NCI-H2196 (cell line): ENCODE results near the gene PRKN.
"Not testable (repeated sequence)": the region's sequence is repeated elsewhere in the genome, so short reads cannot be mapped to it uniquely, and the experiment has no call there.

Source experiments
- DNase-seq: peaks from one replicate; lab custom pipeline; 2025; ENCODE audit not compliant: unreplicated experiment; lab: John Stamatoyannopoulos, UW

The PRKN gene

GRCh38 chr6:161349886-161350285 is 1377.7 kb downstream of the PRKN start:
- no peak for DNase-seq

GRCh38 chr6:161348628-161348994 is 1379.0 kb downstream of the PRKN start:
- DNase-seq, result no peak

- no peak for DNase-seq
Measured at GRCh38 chr6:161347988-161348627, 1379.5 kb downstream of the PRKN start.

GRCh38 chr6:161347125-161347524 is 1380.4 kb downstream of the PRKN start:
- DNase-seq, result no peak

- no peak for DNase-seq
Measured at GRCh38 chr6:161346717-161347116, 1380.8 kb downstream of the PRKN start.

- no peak for DNase-seq
Measured at GRCh38 chr6:161344626-161345025, 1382.9 kb downstream of the PRKN start.

GRCh38 chr6:161342039-161342438 is 1385.5 kb downstream of the PRKN start:
- DNase-seq, result no peak

- DNase-seq, result no peak
Measured at GRCh38 chr6:161341638-161342037, 1385.9 kb downstream of the PRKN start.

GRCh38 chr6:161338015-161338414 is 1389.6 kb downstream of the PRKN start:
- DNase-seq, result no peak

- DNase-seq, result no peak
Measured at GRCh38 chr6:161336479-161336878, 1391.1 kb downstream of the PRKN start.

- no peak for DNase-seq
Measured at GRCh38 chr6:161333410-161333809, 1394.2 kb downstream of the PRKN start.

GRCh38 chr6:161331402-161332081 is 1396.0 kb downstream of the PRKN start:
- not testable (repeated sequence) for DNase-seq

- DNase-seq, result no peak
Measured at GRCh38 chr6:161327360-161327953, 1400.1 kb downstream of the PRKN start.

- DNase-seq, result no peak
Measured at GRCh38 chr6:161319231-161319630, 1408.3 kb downstream of the PRKN start.

- DNase-seq, result no peak
Measured at GRCh38 chr6:161318456-161318855, 1409.1 kb downstream of the PRKN start.

- DNase-seq, result no peak
Measured at GRCh38 chr6:161316531-161316930, 1411.0 kb downstream of the PRKN start.

GRCh38 chr6:161315246-161315917 is 1412.2 kb downstream of the PRKN start:
- not testable (repeated sequence) for DNase-seq

- not testable (repeated sequence) for DNase-seq
Measured at GRCh38 chr6:161314541-161315245, 1412.9 kb downstream of the PRKN start.

- DNase-seq, result no peak
Measured at GRCh38 chr6:161313940-161314509, 1413.5 kb downstream of the PRKN start.

- not testable (repeated sequence) for DNase-seq
Measured at GRCh38 chr6:161313475-161313874, 1414.1 kb downstream of the PRKN start.

- DNase-seq, result not testable (repeated sequence)
Measured at GRCh38 chr6:161309774-161310173, 1417.8 kb downstream of the PRKN start.
